ENCODE data around the gene RRP8. TPM values are rescaled to one million over a fixed set of nuclear protein-coding genes. Genes with fewer than 3 reads are reported as not detected.

Gene RRP8
- total RNA-seq, 2 experiments from 2014 or later = 26.4 to 33.6 TPM

DNA sequence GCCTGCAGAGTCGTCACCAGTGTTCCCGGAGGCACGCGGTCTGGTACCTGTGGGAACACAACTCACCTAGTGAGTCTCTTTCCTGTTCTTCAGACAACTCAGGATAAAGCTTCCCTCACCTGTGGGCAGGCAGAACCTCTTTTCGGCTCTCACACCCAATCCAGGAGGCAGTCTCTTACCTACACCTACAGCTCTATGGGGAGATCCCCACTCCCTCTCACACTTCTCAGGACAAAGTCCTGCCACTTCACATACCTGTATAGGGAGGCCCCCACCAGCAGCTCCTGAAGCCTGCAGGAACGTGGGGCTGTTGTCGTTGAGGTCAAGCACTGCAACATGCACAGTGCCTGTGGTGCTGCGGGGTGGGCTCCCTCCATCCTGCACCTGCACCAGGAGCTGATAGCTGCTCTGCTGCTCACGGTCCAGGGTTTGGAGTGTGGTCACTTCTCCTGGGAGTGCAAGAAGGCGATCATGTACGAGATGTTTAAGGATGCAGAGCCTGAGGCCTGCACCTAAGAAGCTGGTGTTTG lies 28.0 kb upstream of the RRP8 start:
- no peak overlapping the region for H3K4me3 ChIP-seq (ENCODE audit: low read depth, low read length, poor library complexity, severe bottlenecking)
- no TSS peak for BruUV-seq (replicated peaks)
- no peaks in the 10 kb centered on the region for H3K9me2 ChIP-seq (ENCODE audit: insufficient read depth, low read length)
- H3K9me3 ChIP-seq (ENCODE audit: low read length) = no peaks in the 10 kb centered on the region
- no peak overlapping the region for H3K27ac ChIP-seq (ENCODE audit: low read depth, low read length, poor library complexity, severe bottlenecking)
- ChIA-PET CTCF (ENCODE audit: unreplicated experiment) (no interaction called here), POLR2A (interaction anchor here (0.5 kb wide), 1 partner anchor 256 kb away, joined by 4 read pairs; no protein-coding TSS in a partner anchor)
- H3K36me3 ChIP-seq (ENCODE audit: insufficient read depth, low read length) = no peaks in the 10 kb centered on the region
- H3K79me2 ChIP-seq (ENCODE audit: insufficient read depth, low read depth, low read length) = no peaks in the 10 kb centered on the region
- H2AFZ ChIP-seq (ENCODE audit: low read length) = no peak overlapping the region
- DNase-seq (ENCODE audit: low spot score) = no peak
- no peaks in the 10 kb centered on the region for H4K20me1 ChIP-seq (ENCODE audit: insufficient read depth, low read length)
- no peak overlapping the region for H3K4me2 ChIP-seq (ENCODE audit: low read length)
- TF ChIP-seq EZH2phosphoT487 (IDR thresholded peaks at IDR 0.05; ENCODE audit: borderline replicate concordance, low read depth, low read length) = no peak
- TF ChIP-seq, protein P1, sequence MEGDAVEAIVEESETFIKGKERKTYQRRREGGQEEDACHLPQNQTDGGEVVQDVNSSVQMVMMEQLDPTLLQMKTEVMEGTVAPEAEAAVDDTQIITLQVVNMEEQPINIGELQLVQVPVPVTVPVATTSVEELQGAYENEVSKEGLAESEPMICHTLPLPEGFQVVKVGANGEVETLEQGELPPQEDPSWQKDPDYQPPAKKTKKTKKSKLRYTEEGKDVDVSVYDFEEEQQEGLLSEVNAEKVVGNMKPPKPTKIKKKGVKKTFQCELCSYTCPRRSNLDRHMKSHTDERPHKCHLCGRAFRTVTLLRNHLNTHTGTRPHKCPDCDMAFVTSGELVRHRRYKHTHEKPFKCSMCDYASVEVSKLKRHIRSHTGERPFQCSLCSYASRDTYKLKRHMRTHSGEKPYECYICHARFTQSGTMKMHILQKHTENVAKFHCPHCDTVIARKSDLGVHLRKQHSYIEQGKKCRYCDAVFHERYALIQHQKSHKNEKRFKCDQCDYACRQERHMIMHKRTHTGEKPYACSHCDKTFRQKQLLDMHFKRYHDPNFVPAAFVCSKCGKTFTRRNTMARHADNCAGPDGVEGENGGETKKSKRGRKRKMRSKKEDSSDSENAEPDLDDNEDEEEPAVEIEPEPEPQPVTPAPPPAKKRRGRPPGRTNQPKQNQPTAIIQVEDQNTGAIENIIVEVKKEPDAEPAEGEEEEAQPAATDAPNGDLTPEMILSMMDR (conservative IDR thresholded peaks at IDR 0.05; ENCODE audit: low read length) = no peak
- no peaks in the 10 kb centered on the region for H3K4me1 ChIP-seq (ENCODE audit: insufficient read depth, low read length, poor library complexity, severe bottlenecking)
- intact Hi-C loops (cut with micrococcal nuclease; ENCODE audit: unreplicated experiment) = no loop called here

DNA sequence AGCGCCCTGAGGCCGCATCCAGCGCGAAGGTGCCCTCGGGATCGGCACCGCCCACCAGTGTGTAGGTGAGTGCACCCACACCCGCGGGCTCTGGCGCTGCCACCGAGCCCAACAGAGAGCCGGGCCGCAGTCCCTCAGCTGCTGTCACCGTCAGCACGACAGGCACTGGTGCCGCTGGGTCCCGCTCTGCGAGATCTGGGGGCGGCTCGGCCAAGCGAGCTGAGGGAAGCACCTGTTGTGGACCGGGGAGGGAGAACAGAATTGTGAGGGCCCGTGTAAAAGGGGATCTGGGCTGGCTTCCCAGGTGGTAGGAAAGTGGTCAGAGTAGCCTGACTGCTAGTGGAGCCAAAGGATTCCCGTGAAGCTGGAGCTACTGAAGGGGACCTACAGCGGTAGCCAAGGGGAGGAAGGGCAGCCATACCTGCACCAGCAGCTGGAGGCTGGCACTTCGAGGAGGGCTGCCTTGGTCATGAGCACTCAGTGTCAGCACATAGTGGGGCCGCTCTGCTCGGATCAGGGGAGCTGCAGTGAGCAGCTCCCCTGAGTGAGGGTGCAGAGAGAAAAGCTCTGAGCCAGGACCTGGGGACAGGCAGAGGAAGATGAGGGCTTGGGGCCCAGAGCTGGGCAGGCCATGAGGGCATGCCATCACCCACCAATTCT lies 27.3 kb upstream of the RRP8 start:
- Histone ChIP-seq H3K36me3 (ENCODE audit: insufficient read depth, low read length) (no peaks in the 10 kb centered on the region), H3K27ac (ENCODE audit: low read depth, low read length, poor library complexity, severe bottlenecking) (no peak overlapping the region), H3K9me2 (ENCODE audit: insufficient read depth, low read length) (no peaks in the 10 kb centered on the region), H3K4me1 (ENCODE audit: insufficient read depth, low read length, poor library complexity, severe bottlenecking) (no peaks in the 10 kb centered on the region), H3K79me2 (ENCODE audit: insufficient read depth, low read depth, low read length) (no peaks in the 10 kb centered on the region), H3K9me3 (ENCODE audit: low read length) (no peaks in the 10 kb centered on the region), H4K20me1 (ENCODE audit: insufficient read depth, low read length) (no peaks in the 10 kb centered on the region), H2AFZ (ENCODE audit: low read length) (no peak overlapping the region), H3K4me2 (ENCODE audit: low read length) (no peak overlapping the region), H3K4me3 (ENCODE audit: low read depth, low read length, poor library complexity, severe bottlenecking) (no peak overlapping the region)
- no peak for DNase-seq (ENCODE audit: low spot score)
- ChIA-PET POLR2A (interaction anchor here (0.5 to 0.7 kb wide), 2 partner anchors 15 to 256 kb away, joined by 4 to 5 read pairs; no protein-coding TSS in a partner anchor), CTCF (ENCODE audit: unreplicated experiment) (no interaction called here)
- TF ChIP-seq, protein P1 (conservative IDR thresholded peaks at IDR 0.05; ENCODE audit: low read length) = no peak
- no peak for TF ChIP-seq EZH2phosphoT487 (IDR thresholded peaks at IDR 0.05; ENCODE audit: borderline replicate concordance, low read depth, low read length)
- BruUV-seq (replicated peaks) = no TSS peak
- intact Hi-C loops (cut with micrococcal nuclease; ENCODE audit: unreplicated experiment) = no loop called here
